Heart left ventricle (tissue), 13 donors: Measurements from ENCODE around the gene DIP2C.

Source experiments
- CTCF ChIP-seq, 12 donors: fragments of 200-600 bp; sonication (generic) in 4 of 12; IDR thresholded peaks; one replicate each; pipeline versions ENCODE4 v1.5.0 to v1.8.0; 2018 to 2022; ENCODE audit warnings: antibody characterized with exemption in 12 of 12, mild to moderate bottlenecking in 5 of 12
- POLR2A ChIP-seq, 2 donors: fragments of 450-650 bp; IDR thresholded peaks; one replicate each; pipeline ENCODE4 v1.6.1; 2017; ENCODE audit warnings: antibody characterized with exemption in 2 of 2, mild to moderate bottlenecking in 2 of 2, moderate library complexity in 2 of 2
- donor health status: ischemic (EF 13 %, LVEDD 7.1; RV severe dilation, severe dysfunction).
- donor health status: DM: no; HTN: yes; CAD: no.
- donor health status: DM: no; HTN: no; CAD: no.
- donor health status: ischemic (EF 25% LVEDD 6.9; RV normal size, moderate dysfunction).
- donor health status: ischemic (EF 25% LVEDD 5.7; RV mildly dilated, moderate dysfunction).
- donor health status: ischemic (EF 35%, LVEDD 5.7; RV mildly dilated, moderate dysfunction).
- donor health status: nonischemic (EF 11% LVEDD 7.7; RV severe dilation, severe dysfunction).
- donor health status: DM: yes; HTN: yes; CAD: no.
- donor health status: PGD.
- donor health status: ischemic (EF 29% LVEDD 5.4; RV normal size, mild dysfunction).
- donor health status: nonischemic (EF 23%, LVEDD 6.1; RV moderate dilation, normal function).

- TF ChIP-seq CTCF (IDR thresholded peaks at IDR 0.05) (no peak), POLR2A (IDR thresholded peaks at IDR 0.05) (no peak)
These were observed 25.6 kb downstream of the DIP2C start for GRCh38 chr10:663831-664251.
